Neural crest cell (in vitro differentiated cells): ENCODE results near the gene MAPRE2. TPM values are rescaled to one million over a fixed set of nuclear protein-coding genes. Genes with fewer than 3 reads are reported as not detected.
"Not testable (repeated sequence)": the region's sequence is repeated elsewhere in the genome, so short reads cannot be mapped to it uniquely, and the experiment has no call there.

Experiments used
- DNase-seq: peaks from one replicate; pipeline ENCODE4 v3.0.0; 2021; ENCODE audit warnings: low read depth, mixed read lengths, low spot score
- H3K27ac Mint-ChIP-seq: one replicate; pipeline ENCODE4 v1.8.0; 2021; ENCODE audit warnings: mild to moderate bottlenecking, mixed read lengths; ENCODE audit not compliant: unreplicated experiment
- H3K27me3 Mint-ChIP-seq: 2 replicates; pipeline ENCODE4 v1.8.0; 2021; ENCODE audit warnings: low read depth, mild to moderate bottlenecking, mixed read lengths
- H3K36me3 Mint-ChIP-seq: 2 replicates; pipeline ENCODE4 v1.8.0; 2021; ENCODE audit warnings: low read depth, mild to moderate bottlenecking, mixed read lengths
- H3K4me1 Mint-ChIP-seq: 2 replicates; pipeline ENCODE4 v1.8.0; 2021; ENCODE audit warnings: mixed read lengths
- H3K4me3 Mint-ChIP-seq: one replicate; pipeline ENCODE4 v1.8.0; 2021; ENCODE audit warnings: mild to moderate bottlenecking, mixed read lengths
- H3K9me3 Mint-ChIP-seq: 2 replicates; pipeline ENCODE4 v1.8.0; 2021; ENCODE audit warnings: mixed read lengths
- CTCF ChIP-seq: fragments of 200-600 bp; sonication (generic); conservative IDR thresholded peaks from 2 replicates; pipeline ENCODE4 v1.5.0; 2021; ENCODE audit warnings: antibody characterized with exemption, mild to moderate bottlenecking
- total RNA-seq: library from RNA; stranded (reverse); gene quantifications from 2 replicates; pipeline ENCODE4 v1.2.1, GENCODE V29; 2021

MAPRE2 gene
- total RNA-seq, 1 donor from 2014 or later = 35.5 TPM

- no peak for TF ChIP-seq CTCF
- Mint-ChIP-seq H3K4me1 (peaks cover 16% of the 10 kb centered on the region), H3K27ac (no peak overlapping the region), H3K36me3 (peaks cover 16% of the 10 kb centered on the region), H3K27me3 (no peaks in the 10 kb centered on the region), H3K4me3 (no peak overlapping the region), H3K9me3 (no peaks in the 10 kb centered on the region)
- DNase-seq = no peak
These were observed 100.5 kb downstream of the MAPRE2 start for GRCh38 chr18:35141567-35142274.

- H3K9me3 Mint-ChIP-seq = no peaks in the 10 kb centered on the region
- no peak for DNase-seq
- H3K36me3 Mint-ChIP-seq = peaks cover 16% of the 10 kb centered on the region
- H3K27ac Mint-ChIP-seq = no peak overlapping the region
- no peak for TF ChIP-seq CTCF
- H3K27me3 Mint-ChIP-seq = no peaks in the 10 kb centered on the region
- H3K4me3 Mint-ChIP-seq = no peak overlapping the region
- H3K4me1 Mint-ChIP-seq = peaks cover 16% of the 10 kb centered on the region
These were observed 101.0 kb downstream of the MAPRE2 start for GRCh38 chr18:35142275-35142615.

DNA sequence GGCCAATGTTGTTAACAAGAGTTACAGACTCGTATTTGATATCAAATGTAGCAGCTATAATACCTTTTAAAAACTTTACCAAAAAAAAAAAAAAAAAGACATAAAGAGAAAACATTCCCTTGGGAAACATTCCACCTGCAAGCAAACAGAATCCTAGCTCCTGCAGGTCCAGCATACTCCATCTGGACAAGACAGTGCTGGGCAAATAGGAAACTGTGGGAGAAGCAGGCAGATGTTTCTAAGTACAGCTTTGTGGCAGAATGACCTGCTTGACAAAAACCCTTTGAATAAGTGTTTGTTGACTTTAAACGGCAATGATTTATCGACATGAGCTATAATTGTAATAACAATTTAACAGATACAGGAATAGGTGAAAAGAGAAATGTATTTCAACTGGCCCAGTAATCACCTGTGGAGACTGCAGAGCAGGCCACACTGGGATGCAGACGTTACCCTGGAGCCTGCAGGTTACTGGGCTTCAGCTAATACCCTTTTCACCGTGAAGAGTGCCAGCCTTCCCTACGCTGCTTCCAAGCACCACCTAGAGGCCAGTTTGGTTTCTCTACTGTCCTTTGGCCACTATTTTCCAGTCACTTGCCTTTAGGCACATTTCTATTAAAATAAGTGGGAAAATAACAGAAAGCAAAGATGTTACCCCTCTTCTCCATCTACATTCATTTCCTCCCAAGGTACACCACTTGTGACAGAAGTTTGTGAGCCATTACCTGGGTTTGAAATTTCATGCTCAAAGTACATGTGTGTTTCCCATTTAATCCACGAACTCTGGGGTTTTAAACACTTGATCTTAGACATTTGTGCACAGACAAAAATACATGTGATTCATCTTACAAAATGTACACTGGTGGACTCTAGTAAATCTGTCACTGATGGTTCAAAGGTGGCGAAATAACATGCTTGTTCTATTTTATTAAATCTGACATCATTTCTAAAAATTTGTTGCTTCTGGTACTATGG is 102.7 kb downstream of the MAPRE2 start:
- TF ChIP-seq CTCF = peak; percentile 75
- peaks cover 26% of the 10 kb centered on the region for H3K36me3 Mint-ChIP-seq
- H3K27ac Mint-ChIP-seq = no peak overlapping the region
- H3K9me3 Mint-ChIP-seq = peaks cover 8% of the 10 kb centered on the region
- H3K27me3 Mint-ChIP-seq = no peaks in the 10 kb centered on the region
- peaks cover 5% of the 10 kb centered on the region for H3K4me1 Mint-ChIP-seq
- peak; percentile 49 for DNase-seq
- no peak overlapping the region for H3K4me3 Mint-ChIP-seq

- Mint-ChIP-seq H3K36me3 (peaks cover 32% of the 10 kb centered on the region), H3K27me3 (no peaks in the 10 kb centered on the region), H3K4me1 (no peaks in the 10 kb centered on the region), H3K4me3 (no peak overlapping the region), H3K9me3 (peaks cover 12% of the 10 kb centered on the region), H3K27ac (no peak overlapping the region)
- no peak for DNase-seq
- no peak for TF ChIP-seq CTCF
These were observed 103.5 kb downstream of the MAPRE2 start for GRCh38 chr18:35144698-35145097.

DNA sequence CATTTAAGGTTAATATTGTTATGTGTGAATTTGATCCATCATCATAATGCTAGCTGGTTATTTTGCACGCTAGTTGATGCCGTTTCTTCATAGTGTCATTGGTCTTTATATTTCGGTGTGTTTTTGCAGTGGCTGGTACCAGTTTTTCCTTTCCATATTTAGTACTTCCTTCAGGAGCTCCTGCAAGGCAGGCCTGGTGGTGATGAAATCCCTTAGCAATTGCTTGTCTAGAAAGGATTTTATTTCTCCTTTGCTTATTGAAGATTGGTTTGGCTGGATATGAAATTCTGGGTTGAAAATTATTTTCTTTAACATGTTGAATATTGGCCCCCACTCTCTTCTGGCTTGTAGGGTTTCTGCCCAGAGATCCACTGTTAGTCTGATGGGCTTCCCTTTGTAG is 109.0 kb downstream of the MAPRE2 start:
- Mint-ChIP-seq H3K36me3 (peaks cover 28% of the 10 kb centered on the region), H3K9me3 (peaks cover 14% of the 10 kb centered on the region)
- not testable (repeated sequence) for H3K4me1 Mint-ChIP-seq, H3K27me3 Mint-ChIP-seq, H3K4me3 Mint-ChIP-seq, DNase-seq, H3K27ac Mint-ChIP-seq
